ENCODE data around the gene DENND1A.

DNA sequence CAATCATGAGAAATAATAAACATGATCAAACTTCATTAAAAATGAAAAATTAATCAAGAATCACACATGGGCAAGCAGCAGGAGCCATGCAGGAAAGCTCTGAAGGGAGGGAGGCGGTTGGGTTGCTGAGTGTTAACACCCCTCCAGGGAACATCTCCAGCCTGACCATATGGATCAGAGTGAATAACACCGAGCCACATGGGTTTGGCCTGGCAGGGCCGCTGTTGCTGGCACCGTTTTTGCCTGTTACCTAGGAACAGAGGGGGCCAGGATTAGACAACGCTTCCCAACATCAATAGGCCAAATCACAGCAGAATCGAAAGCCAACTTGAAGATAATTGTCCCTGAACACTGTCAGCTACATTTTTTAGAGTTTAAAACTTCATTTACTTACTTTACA, 160.2 kb downstream of the DENND1A start:
- TF ChIP-seq, protein P1, sequence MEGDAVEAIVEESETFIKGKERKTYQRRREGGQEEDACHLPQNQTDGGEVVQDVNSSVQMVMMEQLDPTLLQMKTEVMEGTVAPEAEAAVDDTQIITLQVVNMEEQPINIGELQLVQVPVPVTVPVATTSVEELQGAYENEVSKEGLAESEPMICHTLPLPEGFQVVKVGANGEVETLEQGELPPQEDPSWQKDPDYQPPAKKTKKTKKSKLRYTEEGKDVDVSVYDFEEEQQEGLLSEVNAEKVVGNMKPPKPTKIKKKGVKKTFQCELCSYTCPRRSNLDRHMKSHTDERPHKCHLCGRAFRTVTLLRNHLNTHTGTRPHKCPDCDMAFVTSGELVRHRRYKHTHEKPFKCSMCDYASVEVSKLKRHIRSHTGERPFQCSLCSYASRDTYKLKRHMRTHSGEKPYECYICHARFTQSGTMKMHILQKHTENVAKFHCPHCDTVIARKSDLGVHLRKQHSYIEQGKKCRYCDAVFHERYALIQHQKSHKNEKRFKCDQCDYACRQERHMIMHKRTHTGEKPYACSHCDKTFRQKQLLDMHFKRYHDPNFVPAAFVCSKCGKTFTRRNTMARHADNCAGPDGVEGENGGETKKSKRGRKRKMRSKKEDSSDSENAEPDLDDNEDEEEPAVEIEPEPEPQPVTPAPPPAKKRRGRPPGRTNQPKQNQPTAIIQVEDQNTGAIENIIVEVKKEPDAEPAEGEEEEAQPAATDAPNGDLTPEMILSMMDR (conservative IDR thresholded peaks at IDR 0.05; ENCODE audit: low read depth, low read length): no peak
- no peak for TF ChIP-seq EZH2 (IDR thresholded peaks at IDR 0.05; ENCODE audit: low read length, unreplicated experiment)

Data from PC-3 (cell line).